Right ventricle myocardium inferior (tissue), 1 donor: ENCODE results near the gene SLC2A10. TPM values are rescaled to one million over a fixed set of nuclear protein-coding genes. Genes with fewer than 3 reads are reported as not detected.

Experiments
- ATAC-seq: fragments of 200-7000 bp; cut with Tn5 transposase; one replicate; pipeline ENCODE4 v1.9.1; 2020; ENCODE audit warnings: mild to moderate bottlenecking, moderate library complexity
- DNase-seq: peaks from one replicate; pipeline ENCODE4 v3.0.0; 2021; ENCODE audit errors: missing footprints
- intact Hi-C: fragments of 100-400 bp; cut with DNase I; formaldehyde crosslinking; loops from one replicate; pipeline ENCODE4 v1.11.0; 2022
- total RNA-seq: library from RNA; stranded (reverse); fragmentation: NEBNext Ultra II Directional; extraction: Animal tissue kit (Norgen Biotek cat#: 25700); gene quantifications from one replicate; pipeline ENCODE4 v1.2.1, GENCODE V29; 2021
- donor health status: DM: no; HTN: yes; CAD: no; lungs with severe emphysema.

The SLC2A10 gene
- total RNA-seq, 1 donor from 2014 or later: 3.1 TPM

- ATAC-seq (no peak), DNase-seq (no peak)
- intact Hi-C loops: no loop called here
These were observed 10.6 kb downstream of the SLC2A10 start for GRCh38 chr20:46720019-46720418.

DNA sequence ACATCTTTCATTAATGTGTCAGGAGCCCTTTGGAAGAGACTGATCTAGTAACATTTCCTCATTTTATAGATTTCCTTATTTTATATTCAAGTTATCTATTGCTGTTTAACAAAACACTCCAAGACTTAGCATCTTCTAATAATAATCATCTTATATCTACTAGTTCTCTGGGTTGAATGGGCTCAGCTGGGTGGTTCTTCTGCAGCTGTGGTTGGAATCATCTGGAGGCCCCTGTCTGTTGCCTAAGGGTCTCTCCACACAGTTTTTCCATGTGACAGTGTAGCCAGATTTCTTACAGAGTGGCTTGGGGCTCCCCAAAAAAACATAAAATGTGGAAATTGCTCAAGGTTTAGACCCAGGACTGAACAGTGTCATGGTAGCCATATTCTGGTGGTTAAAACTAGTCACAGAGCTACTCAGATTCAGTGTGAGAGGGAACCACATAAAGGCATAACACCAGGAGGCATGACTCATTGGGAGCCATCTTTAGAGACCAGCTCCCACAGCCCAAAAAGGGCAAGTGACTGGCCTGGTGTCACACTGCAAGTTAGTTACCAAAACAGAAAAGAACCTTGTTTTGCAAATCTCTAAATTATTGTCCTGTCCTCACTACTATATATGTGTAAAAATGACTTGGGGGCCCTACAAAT, 11.5 kb downstream of the SLC2A10 start:
- intact Hi-C loops: no loop called here
- DNase-seq (no peak), ATAC-seq (no peak)

GRCh38 chr20:46721476-46721875, 12.0 kb downstream of the SLC2A10 start:
- ATAC-seq: no peak
- no peak for DNase-seq
- intact Hi-C loops: no loop called here

GRCh38 chr20:46722450-46722849, 13.0 kb downstream of the SLC2A10 start:
- no peak for ATAC-seq
- intact Hi-C loops: no loop called here

DNA sequence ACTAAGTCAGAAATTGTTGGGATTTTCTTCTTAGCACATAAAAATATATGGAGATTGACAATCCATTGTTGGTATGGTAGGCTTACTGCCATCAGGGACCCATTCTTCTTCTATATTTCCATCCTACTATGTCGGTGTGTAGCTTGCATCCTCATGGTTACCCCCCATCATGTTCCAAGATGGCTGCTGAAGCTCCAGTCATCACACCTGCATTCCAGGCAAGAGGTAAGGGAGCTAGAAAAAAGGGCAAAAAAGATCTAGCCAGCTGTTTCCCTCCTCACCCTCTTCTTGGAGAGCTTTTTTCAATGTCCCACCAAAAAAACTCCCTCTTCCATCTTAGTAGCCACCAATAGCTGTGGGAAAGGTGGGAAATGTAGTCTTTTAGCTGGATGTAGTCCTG, 13.6 kb downstream of the SLC2A10 start:
- ATAC-seq: no peak
- no peak for DNase-seq
- intact Hi-C loops: no loop called here

More at GRCh38 chr20:46722450-46722849, 13.0 kb downstream of the SLC2A10 start:
- DNase-seq: no peak

GRCh38 chr20:46724343-46724959, 15.0 kb downstream of the SLC2A10 start:
- no peak for DNase-seq
- no peak for ATAC-seq
- intact Hi-C loops: no loop called here

DNA sequence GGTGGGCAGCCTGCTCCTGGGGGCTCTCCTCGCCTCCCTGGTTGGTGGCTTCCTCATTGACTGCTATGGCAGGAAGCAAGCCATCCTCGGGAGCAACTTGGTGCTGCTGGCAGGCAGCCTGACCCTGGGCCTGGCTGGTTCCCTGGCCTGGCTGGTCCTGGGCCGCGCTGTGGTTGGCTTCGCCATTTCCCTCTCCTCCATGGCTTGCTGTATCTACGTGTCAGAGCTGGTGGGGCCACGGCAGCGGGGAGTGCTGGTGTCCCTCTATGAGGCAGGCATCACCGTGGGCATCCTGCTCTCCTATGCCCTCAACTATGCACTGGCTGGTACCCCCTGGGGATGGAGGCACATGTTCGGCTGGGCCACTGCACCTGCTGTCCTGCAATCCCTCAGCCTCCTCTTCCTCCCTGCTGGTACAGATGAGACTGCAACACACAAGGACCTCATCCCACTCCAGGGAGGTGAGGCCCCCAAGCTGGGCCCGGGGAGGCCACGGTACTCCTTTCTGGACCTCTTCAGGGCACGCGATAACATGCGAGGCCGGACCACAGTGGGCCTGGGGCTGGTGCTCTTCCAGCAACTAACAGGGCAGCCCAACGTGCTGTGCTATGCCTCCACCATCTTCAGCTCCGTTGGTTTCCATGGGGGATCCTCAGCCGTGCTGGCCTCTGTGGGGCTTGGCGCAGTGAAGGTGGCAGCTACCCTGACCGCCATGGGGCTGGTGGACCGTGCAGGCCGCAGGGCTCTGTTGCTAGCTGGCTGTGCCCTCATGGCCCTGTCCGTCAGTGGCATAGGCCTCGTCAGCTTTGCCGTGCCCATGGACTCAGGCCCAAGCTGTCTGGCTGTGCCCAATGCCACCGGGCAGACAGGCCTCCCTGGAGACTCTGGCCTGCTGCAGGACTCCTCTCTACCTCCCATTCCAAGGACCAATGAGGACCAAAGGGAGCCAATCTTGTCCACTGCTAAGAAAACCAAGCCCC, 16.0 kb downstream of the SLC2A10 start:
- ATAC-seq: no peak
- intact Hi-C loops: no loop called here
- no peak for DNase-seq

- ATAC-seq: no peak
- intact Hi-C loops: no loop called here
- no peak for DNase-seq
These were observed 22.3 kb downstream of the SLC2A10 start for GRCh38 chr20:46731770-46732169.

DNA sequence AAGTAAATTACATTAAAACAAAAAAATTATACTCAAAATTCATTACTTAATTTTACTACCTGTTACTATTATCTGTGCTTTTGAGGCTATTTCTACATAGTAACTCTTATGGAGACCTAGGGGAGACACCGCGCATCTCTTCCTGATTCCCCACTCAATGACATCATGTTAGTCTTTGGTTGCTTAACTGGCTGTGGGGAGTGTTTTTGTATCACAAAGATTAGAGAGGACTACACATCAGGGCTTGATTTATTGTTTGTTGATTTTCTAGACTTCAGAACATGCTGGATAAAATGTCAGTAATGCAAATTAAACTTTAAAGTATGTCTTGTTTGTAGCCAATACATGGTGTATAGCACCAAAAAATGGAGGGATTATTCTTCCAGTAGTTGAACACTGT, 26.0 kb downstream of the SLC2A10 start:
- no peak for DNase-seq
- no peak for ATAC-seq
- intact Hi-C loops: no loop called here

DNA sequence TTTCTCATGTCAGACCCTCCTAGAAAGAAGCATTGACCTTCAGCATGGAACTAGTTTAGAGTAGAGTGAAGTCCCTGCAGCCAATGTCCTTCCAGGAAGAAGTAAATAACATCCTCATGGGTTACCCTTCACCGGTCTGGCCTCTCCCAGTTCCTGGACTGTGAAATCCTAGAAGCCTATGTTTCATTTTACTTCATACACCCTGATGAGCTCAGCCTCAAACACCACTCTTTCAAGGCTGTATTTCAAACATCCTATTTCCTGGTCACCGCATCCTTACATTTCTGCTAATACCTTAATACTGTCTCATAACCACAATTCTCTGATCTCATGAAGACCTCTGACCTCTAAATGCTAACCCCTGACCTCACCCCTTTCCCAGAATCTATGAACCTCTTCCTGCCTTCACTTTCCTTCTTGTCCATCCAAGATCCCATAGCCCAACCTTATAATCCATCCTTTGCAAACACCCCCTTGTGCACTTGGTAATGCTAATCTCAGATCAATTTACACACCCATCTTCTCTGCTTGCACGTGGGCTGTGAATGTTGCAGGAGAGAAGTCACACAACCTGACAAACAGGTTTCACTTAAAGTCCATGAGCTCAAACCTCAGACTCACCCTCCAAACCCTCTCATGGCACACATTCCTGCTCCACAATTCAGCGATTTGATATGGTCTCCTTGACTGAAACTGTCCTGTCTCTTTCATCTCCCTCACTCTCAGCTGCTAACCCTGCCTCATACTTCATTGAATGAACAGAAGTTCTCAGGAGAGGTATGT, 30.2 kb downstream of the SLC2A10 start:
- intact Hi-C loops: no loop called here
- no peak for DNase-seq
- ATAC-seq: no peak

DNA sequence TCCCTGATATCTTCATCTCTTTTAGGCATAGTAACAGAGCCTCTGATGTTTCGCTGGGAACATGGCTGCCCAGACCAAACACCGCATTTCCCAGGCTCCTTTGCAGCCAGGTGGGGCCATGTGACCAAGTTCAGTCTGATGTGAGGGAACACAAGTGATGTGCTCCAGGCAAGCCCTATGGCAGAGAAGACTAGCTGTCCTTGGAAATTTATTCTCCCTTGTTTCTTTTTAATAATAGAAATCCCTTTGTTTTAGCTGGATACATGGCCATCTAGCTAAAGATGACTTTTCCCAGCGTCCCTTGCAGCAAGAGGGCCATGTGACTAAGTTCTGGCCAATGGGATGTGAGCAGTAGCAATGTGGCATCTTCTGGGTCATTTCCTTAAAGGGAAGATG, 30.8 kb downstream of the SLC2A10 start:
- ATAC-seq (no peak), DNase-seq (no peak)
- intact Hi-C loops: no loop called here

DNA sequence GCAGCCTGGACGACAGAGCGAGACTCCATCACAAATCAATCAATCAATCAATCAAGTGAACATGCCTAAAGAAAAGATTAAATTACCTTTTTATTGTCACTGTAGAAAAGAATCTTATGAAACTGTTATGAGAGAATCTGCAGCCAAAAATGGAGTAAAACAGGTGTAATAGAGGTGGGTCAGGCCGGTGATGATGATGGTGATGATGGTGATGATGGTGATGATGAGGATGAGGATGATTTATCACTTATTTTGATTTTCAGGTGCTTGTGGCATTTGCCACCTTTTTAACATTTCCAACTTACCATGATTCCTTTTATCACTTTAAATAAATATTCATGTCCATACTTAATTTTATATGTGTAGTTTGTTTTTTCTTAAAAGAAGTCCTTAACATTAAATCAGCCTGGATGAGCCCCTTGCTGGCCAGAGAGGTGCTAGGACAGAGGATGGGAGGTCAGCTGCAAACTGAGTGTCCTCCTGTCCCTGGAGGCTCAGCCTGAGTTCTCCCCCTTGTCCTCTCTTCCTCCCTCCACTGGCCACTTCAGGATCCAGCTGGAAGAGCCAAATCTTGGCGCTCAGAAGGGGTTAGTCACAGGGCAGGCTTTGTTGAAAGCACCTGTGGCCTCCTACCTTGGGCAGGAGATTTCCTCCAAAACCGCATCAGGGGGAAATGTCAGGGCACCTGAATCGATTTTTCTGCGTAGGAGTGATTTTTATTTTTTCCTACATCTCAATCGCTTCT, 32.6 kb downstream of the SLC2A10 start:
- intact Hi-C loops: no loop called here
- no peak for DNase-seq
- no peak for ATAC-seq

GRCh38 chr20:46742669-46743045, 33.2 kb downstream of the SLC2A10 start:
- DNase-seq (no peak), ATAC-seq (no peak)
- intact Hi-C loops: no loop called here

GRCh38 chr20:46743088-46743487, 33.6 kb downstream of the SLC2A10 start:
- DNase-seq (no peak), ATAC-seq (no peak)
- intact Hi-C loops: no loop called here

- intact Hi-C loops: no loop called here
- DNase-seq (no peak), ATAC-seq (no peak)
These were observed 37.6 kb downstream of the SLC2A10 start for GRCh38 chr20:46746956-46747526.

GRCh38 chr20:46749147-46749546, 39.7 kb downstream of the SLC2A10 start:
- no peak for DNase-seq

GRCh38 chr20:46751856-46752255, 42.4 kb downstream of the SLC2A10 start:
- intact Hi-C loops: loop anchor here (5.0 kb wide), 1 partner anchor 630 kb away; no protein-coding TSS in a partner anchor
- ATAC-seq (no peak), DNase-seq (no peak)

More at GRCh38 chr20:46749147-46749546, 39.7 kb downstream of the SLC2A10 start:
- intact Hi-C loops: no loop called here
- ATAC-seq: no peak

- intact Hi-C loops: loop anchor here (5.0 kb wide), 1 partner anchor 630 kb away; no protein-coding TSS in a partner anchor
- DNase-seq (peak; percentile 85), ATAC-seq (no peak)
These were observed 43.3 kb downstream of the SLC2A10 start for GRCh38 chr20:46752728-46753127.
